Measurements from ENCODE around the gene PCDH9.

PCDH9 gene

GRCh38 chr13:66546534-66547379 is 683.4 kb downstream of the PCDH9 start:
- DNase-seq (ENCODE audit: low spot score in 2 of 2) = no peak
- no peak for ATAC-seq (ENCODE audit: low read depth)
- Mint-ChIP-seq H3K9me3 (no peaks in the 10 kb centered on the region), H3K27me3 (no peaks in the 10 kb centered on the region), H3K4me3 (no peak overlapping the region), H3K4me1 (no peaks in the 10 kb centered on the region), H3K27ac (no peak overlapping the region), H3K36me3 (no peaks in the 10 kb centered on the region)

- H3K9me3 Mint-ChIP-seq = no peaks in the 10 kb centered on the region
- DNase-seq (ENCODE audit: low spot score in 2 of 2) (no peak), ATAC-seq (ENCODE audit: low read depth) (no peak)
- H3K27ac Mint-ChIP-seq = no peak overlapping the region
- H3K4me3 Mint-ChIP-seq = no peak overlapping the region
- no peaks in the 10 kb centered on the region for H3K27me3 Mint-ChIP-seq
- no peaks in the 10 kb centered on the region for H3K4me1 Mint-ChIP-seq
- H3K36me3 Mint-ChIP-seq = no peaks in the 10 kb centered on the region
Observed at GRCh38 chr13:66543780-66544179, 686.4 kb downstream of the PCDH9 start.

- no peak overlapping the region for H3K27ac Mint-ChIP-seq
- no peak for ATAC-seq (ENCODE audit: low read depth)
- H3K4me3 Mint-ChIP-seq = no peak overlapping the region
- no peaks in the 10 kb centered on the region for H3K9me3 Mint-ChIP-seq
- no peak for DNase-seq (ENCODE audit: low spot score in 2 of 2)
- H3K4me1 Mint-ChIP-seq = no peaks in the 10 kb centered on the region
- no peaks in the 10 kb centered on the region for H3K27me3 Mint-ChIP-seq
- no peaks in the 10 kb centered on the region for H3K36me3 Mint-ChIP-seq
Observed at GRCh38 chr13:66537417-66537816, 692.7 kb downstream of the PCDH9 start.

- H3K4me3 Mint-ChIP-seq = no peak overlapping the region
- DNase-seq (ENCODE audit: low spot score in 2 of 2) (no peak), ATAC-seq (ENCODE audit: low read depth) (no peak)
- H3K27ac Mint-ChIP-seq = no peak overlapping the region
- no peaks in the 10 kb centered on the region for H3K27me3 Mint-ChIP-seq
- H3K36me3 Mint-ChIP-seq = no peaks in the 10 kb centered on the region
- no peaks in the 10 kb centered on the region for H3K9me3 Mint-ChIP-seq
- no peaks in the 10 kb centered on the region for H3K4me1 Mint-ChIP-seq
Observed at GRCh38 chr13:66536746-66537145, 693.4 kb downstream of the PCDH9 start.

DNA sequence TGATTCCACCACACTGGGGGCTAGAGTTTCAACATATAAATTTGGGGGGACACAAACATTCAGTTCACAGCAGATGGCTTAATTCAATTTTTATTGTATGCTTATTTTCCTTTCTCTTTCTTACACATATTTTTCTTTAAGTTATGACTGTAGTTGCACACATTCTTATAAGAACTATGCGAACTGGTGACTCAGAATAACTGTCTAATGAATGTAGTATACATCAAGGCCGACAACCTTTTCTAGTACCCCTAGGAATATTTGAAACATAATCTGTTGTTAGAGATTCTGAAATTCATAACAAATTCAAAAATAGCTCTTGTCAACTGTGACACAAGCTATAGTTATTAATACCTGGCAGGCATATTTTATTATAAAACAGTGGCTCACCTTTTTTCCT is 695.6 kb downstream of the PCDH9 start:
- Mint-ChIP-seq H3K4me3 (no peak overlapping the region), H3K27me3 (no peaks in the 10 kb centered on the region), H3K27ac (no peak overlapping the region), H3K36me3 (no peaks in the 10 kb centered on the region), H3K4me1 (no peaks in the 10 kb centered on the region), H3K9me3 (no peaks in the 10 kb centered on the region)
- ATAC-seq (ENCODE audit: low read depth) (no peak), DNase-seq (ENCODE audit: low spot score in 2 of 2) (no peak)

GRCh38 chr13:66532845-66533244 is 697.3 kb downstream of the PCDH9 start:
- no peak for DNase-seq (ENCODE audit: low spot score in 2 of 2)
- H3K27ac Mint-ChIP-seq = no peak overlapping the region
- no peaks in the 10 kb centered on the region for H3K36me3 Mint-ChIP-seq
- no peaks in the 10 kb centered on the region for H3K27me3 Mint-ChIP-seq
- H3K9me3 Mint-ChIP-seq = no peaks in the 10 kb centered on the region
- no peak overlapping the region for H3K4me3 Mint-ChIP-seq
- ATAC-seq (ENCODE audit: low read depth) = no peak
- H3K4me1 Mint-ChIP-seq = no peaks in the 10 kb centered on the region

DNA sequence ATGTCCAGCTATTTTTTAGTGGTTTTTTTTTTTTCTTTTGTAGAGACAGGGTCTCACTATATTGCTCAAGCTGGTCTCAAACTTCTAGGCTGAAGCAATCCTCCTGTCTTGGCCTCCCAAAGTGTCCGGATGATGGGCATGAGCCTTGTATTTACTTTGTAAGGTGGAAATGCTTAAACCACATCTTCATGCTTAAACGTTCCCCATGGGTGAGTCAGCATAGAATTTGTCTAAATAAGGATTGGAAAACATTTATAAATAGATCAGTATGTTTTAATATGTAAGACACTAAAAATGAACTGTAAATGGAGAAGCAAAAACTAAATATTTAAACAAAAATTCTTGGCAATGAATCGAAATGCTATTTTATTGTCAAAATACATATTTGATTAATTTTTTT is 698.0 kb downstream of the PCDH9 start:
- DNase-seq (ENCODE audit: low spot score in 2 of 2) = no peak

DNA sequence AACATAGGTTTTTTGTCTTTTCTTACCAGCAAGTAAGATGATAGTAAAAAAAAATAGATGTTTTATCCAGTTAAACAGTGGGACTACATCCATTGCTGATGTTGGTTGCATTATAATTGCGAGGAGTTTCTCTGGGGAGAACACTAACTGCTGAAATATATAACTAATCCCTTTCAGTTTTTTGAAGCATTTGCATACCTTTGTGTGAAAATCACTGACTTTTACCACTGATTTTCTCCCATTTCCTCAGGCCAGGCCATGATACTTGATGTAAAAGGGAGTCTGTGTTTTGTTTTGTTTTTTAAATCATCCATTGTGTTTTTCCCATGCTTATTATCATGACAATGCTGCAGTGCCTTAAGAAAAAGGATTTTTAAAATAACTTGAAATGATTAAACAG is 699.5 kb downstream of the PCDH9 start:
- H3K9me3 Mint-ChIP-seq = no peaks in the 10 kb centered on the region
- DNase-seq (ENCODE audit: low spot score in 2 of 2) (no peak), ATAC-seq (ENCODE audit: low read depth) (no peak)
- no peak overlapping the region for H3K4me3 Mint-ChIP-seq
- no peak overlapping the region for H3K27ac Mint-ChIP-seq
- H3K4me1 Mint-ChIP-seq = no peaks in the 10 kb centered on the region
- H3K36me3 Mint-ChIP-seq = no peaks in the 10 kb centered on the region
- no peaks in the 10 kb centered on the region for H3K27me3 Mint-ChIP-seq

More for the DNA sequence above, 698.0 kb downstream of the PCDH9 start:
- Mint-ChIP-seq H3K27ac (no peak overlapping the region), H3K27me3 (no peaks in the 10 kb centered on the region), H3K9me3 (no peaks in the 10 kb centered on the region), H3K4me3 (no peak overlapping the region), H3K4me1 (no peaks in the 10 kb centered on the region), H3K36me3 (no peaks in the 10 kb centered on the region)
- ATAC-seq (ENCODE audit: low read depth) = no peak

- no peaks in the 10 kb centered on the region for H3K27me3 Mint-ChIP-seq
- no peaks in the 10 kb centered on the region for H3K36me3 Mint-ChIP-seq
- H3K27ac Mint-ChIP-seq = no peak overlapping the region
- no peak for DNase-seq (ENCODE audit: low spot score in 2 of 2)
- no peaks in the 10 kb centered on the region for H3K4me1 Mint-ChIP-seq
- ATAC-seq (ENCODE audit: low read depth) = no peak
- peaks cover 2% of the 10 kb centered on the region for H3K9me3 Mint-ChIP-seq
- H3K4me3 Mint-ChIP-seq = no peak overlapping the region
Observed at GRCh38 chr13:66530158-66530557, 700.0 kb downstream of the PCDH9 start.

DNA sequence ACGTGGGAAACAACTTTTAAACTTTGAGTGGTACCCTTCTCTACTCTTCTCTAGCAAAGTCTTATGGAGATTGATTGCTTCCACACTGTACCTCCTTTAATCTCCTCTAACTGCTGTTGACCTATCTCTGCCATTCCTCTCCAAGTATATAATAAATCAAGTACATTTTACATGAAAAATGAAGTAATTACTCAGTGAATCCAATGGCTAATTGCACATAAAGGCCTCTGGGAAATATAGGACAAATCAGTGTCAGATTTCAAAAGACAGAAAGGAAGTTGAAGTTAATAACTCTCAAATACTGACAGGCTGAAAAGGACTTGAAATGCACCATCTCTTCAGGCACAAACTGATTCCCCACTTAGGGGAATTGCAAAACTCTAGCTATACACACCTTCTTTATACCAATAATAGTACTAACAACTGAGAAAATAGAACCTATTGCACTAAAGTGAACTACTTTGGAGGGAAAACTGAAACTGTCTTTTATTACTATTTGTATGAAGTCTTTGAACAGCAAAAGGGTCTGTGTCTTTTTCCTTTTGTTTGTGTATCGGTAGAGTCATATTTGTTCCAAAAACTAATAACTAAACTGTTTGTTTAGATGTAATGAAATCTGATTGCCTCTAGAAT is 701.1 kb downstream of the PCDH9 start:
- DNase-seq (ENCODE audit: low spot score in 2 of 2) (no peak), ATAC-seq (ENCODE audit: low read depth) (no peak)
- Mint-ChIP-seq H3K4me3 (no peak overlapping the region), H3K27ac (no peak overlapping the region), H3K9me3 (peaks cover 3% of the 10 kb centered on the region), H3K36me3 (no peaks in the 10 kb centered on the region), H3K4me1 (no peaks in the 10 kb centered on the region), H3K27me3 (no peaks in the 10 kb centered on the region)

DNA sequence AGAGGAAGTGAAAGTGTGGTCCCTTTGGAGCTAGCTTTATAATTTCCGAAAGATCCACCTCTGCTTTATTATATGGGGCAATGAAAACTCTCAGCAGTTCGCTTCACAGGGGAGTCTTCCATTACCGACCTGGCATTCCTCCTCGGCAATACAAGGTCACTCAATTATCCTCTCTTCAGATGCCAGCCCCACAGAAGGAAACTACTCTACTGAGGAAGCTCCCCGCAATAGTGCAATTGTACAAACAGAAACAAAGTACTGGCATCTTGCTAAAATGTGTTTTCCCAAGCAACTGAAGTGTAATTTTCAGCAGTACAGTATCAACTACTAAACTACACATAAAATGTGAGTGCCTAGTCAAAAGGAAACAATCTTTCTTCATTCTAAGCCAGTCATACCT is 702.0 kb downstream of the PCDH9 start:
- no peaks in the 10 kb centered on the region for H3K27me3 Mint-ChIP-seq

DNA sequence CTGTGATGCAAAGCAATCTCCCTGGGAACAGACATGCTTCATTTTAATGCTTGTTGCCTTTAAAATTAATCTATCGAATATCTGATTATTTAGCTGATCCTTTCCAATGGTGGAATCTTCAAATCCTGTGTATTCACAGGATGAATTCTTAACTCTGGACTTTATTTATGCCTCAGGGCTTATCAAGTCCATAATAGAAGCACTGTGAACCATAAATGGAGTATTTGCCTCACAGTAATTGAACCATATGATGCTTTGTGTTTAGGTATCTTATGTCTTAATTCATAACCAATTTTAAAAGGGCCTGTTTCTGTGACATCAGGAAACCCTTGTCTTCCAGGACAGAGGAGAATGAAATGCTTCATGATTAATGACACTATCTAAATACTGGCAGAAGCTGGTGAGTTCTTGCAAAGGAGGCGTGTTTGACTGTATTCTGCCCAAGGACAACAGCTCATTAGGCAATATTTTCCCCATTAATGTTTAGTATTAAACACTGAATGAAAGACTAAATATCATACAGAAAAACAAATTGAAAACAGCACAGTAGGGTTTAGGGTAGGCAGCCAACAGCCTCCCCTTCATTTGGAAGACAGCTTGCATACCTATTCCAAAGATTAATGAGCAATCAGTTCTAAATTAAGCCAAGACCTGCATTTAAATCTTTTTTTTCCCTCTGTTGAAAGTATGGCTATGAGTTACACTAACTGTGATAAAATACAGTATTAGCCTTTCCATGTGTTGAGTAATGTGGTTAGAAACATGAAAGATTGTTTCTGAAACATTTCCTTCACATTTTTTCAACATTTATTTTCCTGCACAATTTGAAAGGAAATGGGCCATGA is 709.4 kb downstream of the PCDH9 start:
- Mint-ChIP-seq H3K4me1 (no peaks in the 10 kb centered on the region), H3K9me3 (peaks cover 9% of the 10 kb centered on the region), H3K4me3 (no peak overlapping the region), H3K36me3 (no peaks in the 10 kb centered on the region), H3K27me3 (no peaks in the 10 kb centered on the region), H3K27ac (no peak overlapping the region)
- ATAC-seq (ENCODE audit: low read depth) (no peak), DNase-seq (ENCODE audit: low spot score in 2 of 2) (no peak)

More for the DNA sequence above, 702.0 kb downstream of the PCDH9 start:
- no peak for ATAC-seq (ENCODE audit: low read depth)
- Mint-ChIP-seq H3K4me3 (no peak overlapping the region), H3K9me3 (peaks cover 3% of the 10 kb centered on the region), H3K36me3 (no peaks in the 10 kb centered on the region), H3K4me1 (no peaks in the 10 kb centered on the region), H3K27ac (no peak overlapping the region)
- no peak for DNase-seq (ENCODE audit: low spot score in 2 of 2)

GRCh38 chr13:66519259-66519658 is 710.9 kb downstream of the PCDH9 start:
- no peaks in the 10 kb centered on the region for H3K27me3 Mint-ChIP-seq
- no peak overlapping the region for H3K4me3 Mint-ChIP-seq
- no peaks in the 10 kb centered on the region for H3K36me3 Mint-ChIP-seq
- H3K27ac Mint-ChIP-seq = no peak overlapping the region
- no peaks in the 10 kb centered on the region for H3K4me1 Mint-ChIP-seq
- H3K9me3 Mint-ChIP-seq = peaks cover 6% of the 10 kb centered on the region
- ATAC-seq (ENCODE audit: low read depth) = no peak
- no peak for DNase-seq (ENCODE audit: low spot score in 2 of 2)

DNA sequence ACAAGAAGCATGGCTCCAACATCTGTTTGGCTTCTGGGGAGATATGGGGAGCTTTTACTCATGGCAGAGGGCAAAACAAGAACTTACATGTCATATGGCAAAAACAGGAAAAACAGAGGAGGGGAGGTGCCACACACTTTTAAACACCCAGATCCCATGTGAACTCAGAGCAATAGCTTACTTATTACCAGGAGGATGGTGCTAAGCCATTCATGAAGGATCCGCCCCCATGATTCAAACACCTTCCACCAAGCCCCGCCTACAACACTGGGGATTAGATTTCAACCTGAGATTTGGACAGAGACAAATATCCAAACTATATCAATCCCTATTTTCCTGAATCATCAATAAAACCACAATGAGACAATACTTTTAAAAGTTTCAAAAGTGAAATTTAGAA is 712.1 kb downstream of the PCDH9 start:
- no peak overlapping the region for H3K27ac Mint-ChIP-seq
- peaks cover 6% of the 10 kb centered on the region for H3K9me3 Mint-ChIP-seq
- no peaks in the 10 kb centered on the region for H3K4me1 Mint-ChIP-seq
- no peak for DNase-seq (ENCODE audit: low spot score in 2 of 2)
- no peak overlapping the region for H3K4me3 Mint-ChIP-seq
- no peak for ATAC-seq (ENCODE audit: low read depth)
- no peaks in the 10 kb centered on the region for H3K36me3 Mint-ChIP-seq
- H3K27me3 Mint-ChIP-seq = no peaks in the 10 kb centered on the region

Measured in memory B cell (primary cell).